Measurements from ENCODE around the gene USP53. TPM values are rescaled to one million over a fixed set of nuclear protein-coding genes. Genes with fewer than 3 reads are reported as not detected.

USP53 gene
- total RNA-seq, 4 donors from 2014 or later, result 162 to 204 (median 167) TPM

DNA sequence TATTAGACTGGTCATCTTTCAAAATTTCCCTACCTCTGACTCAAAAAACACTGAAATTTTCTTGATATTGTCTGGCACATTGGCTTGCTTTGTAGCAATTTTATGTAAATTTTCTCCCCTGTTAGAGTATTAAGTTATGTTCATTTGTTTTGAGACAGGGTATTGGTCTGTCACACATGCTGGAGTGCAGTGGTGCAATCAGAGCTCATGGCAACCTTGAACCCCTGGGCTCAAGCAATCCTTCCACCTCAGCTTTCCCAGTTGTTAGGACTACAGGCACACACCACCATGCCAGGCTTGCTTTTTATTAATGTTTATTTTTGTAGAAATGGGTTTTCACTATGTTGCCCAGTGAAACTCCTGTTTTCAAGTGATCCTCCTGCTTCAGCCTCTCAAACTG is 91.9 kb downstream of the USP53 start:
- TF ChIP-seq, protein P1, sequence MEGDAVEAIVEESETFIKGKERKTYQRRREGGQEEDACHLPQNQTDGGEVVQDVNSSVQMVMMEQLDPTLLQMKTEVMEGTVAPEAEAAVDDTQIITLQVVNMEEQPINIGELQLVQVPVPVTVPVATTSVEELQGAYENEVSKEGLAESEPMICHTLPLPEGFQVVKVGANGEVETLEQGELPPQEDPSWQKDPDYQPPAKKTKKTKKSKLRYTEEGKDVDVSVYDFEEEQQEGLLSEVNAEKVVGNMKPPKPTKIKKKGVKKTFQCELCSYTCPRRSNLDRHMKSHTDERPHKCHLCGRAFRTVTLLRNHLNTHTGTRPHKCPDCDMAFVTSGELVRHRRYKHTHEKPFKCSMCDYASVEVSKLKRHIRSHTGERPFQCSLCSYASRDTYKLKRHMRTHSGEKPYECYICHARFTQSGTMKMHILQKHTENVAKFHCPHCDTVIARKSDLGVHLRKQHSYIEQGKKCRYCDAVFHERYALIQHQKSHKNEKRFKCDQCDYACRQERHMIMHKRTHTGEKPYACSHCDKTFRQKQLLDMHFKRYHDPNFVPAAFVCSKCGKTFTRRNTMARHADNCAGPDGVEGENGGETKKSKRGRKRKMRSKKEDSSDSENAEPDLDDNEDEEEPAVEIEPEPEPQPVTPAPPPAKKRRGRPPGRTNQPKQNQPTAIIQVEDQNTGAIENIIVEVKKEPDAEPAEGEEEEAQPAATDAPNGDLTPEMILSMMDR (IDR thresholded peaks at IDR 0.05; ENCODE audit: low read depth), result no peak

DNA sequence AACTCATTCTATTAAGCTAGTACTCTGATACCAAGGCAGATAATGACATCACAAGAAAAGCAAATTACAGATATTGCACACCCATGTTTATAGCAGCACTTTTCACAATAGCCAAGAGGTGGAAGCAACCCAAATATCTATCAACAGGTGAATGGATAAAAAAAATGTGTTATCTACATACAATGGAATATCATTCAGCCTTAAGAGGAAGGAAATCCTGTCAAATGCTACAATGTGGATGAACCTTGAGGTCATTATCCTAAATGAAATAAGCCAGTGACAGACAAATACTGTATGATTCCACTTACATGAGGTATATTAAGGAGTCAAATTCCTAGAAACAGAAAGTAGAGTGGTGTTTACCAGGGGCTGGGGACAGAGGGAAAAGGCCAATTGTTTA is 95.1 kb downstream of the USP53 start:
- TF ChIP-seq, protein P1 (IDR thresholded peaks at IDR 0.05; ENCODE audit: low read depth), result no peak

GRCh38 chr4:119310826-119311225 is 98.3 kb downstream of the USP53 start:
- TF ChIP-seq, protein P1 (IDR thresholded peaks at IDR 0.05; ENCODE audit: low read depth), result no peak

GRCh38 chr4:119313237-119313636 is 100.7 kb downstream of the USP53 start:
- TF ChIP-seq, protein P1 (IDR thresholded peaks at IDR 0.05; ENCODE audit: low read depth), result no peak

- TF ChIP-seq, protein P1 (IDR thresholded peaks at IDR 0.05; ENCODE audit: low read depth), result no peak
Observed at GRCh38 chr4:119314356-119314755, 101.8 kb downstream of the USP53 start.

DNA sequence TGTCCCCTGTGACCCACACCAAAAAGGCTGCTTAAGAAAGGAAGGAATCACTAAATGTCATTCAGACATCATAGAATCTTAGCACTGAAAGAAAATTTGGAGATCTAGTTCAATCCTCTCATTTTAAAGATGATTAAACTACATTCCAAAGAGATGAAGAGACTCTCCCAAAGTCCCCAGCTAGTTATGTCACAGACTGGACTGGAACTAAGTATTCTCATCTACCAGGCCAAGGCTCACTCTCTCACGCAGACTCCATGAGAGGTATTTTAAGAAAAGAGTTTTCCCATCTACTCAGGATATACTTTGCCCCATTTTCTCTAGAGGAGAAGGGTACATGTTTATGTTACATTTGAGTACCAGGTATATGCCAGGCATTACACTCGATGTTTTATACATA is 102.5 kb downstream of the USP53 start:
- TF ChIP-seq, protein P1 (IDR thresholded peaks at IDR 0.05; ENCODE audit: low read depth), result no peak

- TF ChIP-seq, protein P1 (IDR thresholded peaks at IDR 0.05; ENCODE audit: low read depth), result no peak
Observed at GRCh38 chr4:119317990-119318389, 105.5 kb downstream of the USP53 start.
